Activated CD8-positive, alpha-beta T cell treated with anti-CD3 and anti-CD28 coated beads, Interleukin-2, amount 10 ng/mL, durations not matched to agents 7 days and 5 days (primary cell): Measurements from ENCODE around the gene AKAP11. TPM values are rescaled to one million over a fixed set of nuclear protein-coding genes. Genes with fewer than 3 reads are reported as not detected.

Experiments used
- ATAC-seq: fragments of 150-1000 bp; cut with Tn5 transposase; one replicate; pipeline ENCODE4 v1.10.0; 2021; ENCODE audit warnings: moderate library complexity
- CTCF ChIA-PET: fragments of 350-600 bp; sonication (Branson Sonifier 250); formaldehyde crosslinking; loops from one replicate; lab custom pipeline; 2021; ENCODE audit warnings: antibody characterized with exemption; lab: Charles Lee
- POLR2A ChIA-PET: fragments of 350-600 bp; sonication (Branson Sonifier 250); formaldehyde crosslinking; loops from one replicate; lab custom pipeline; 2021; ENCODE audit warnings: antibody characterized with exemption; lab: Charles Lee
- DNase-seq: peaks from one replicate; pipeline ENCODE4 v3.0.0-alpha.2; 2020
- H3K27ac Mint-ChIP-seq: one replicate; pipeline ENCODE4 v1.8.0; 2021; ENCODE audit warnings: mild to moderate bottlenecking, mixed read lengths
- H3K27me3 Mint-ChIP-seq: one replicate; pipeline ENCODE4 v1.8.0; 2021; ENCODE audit warnings: low read depth, mixed read lengths
- H3K36me3 Mint-ChIP-seq: one replicate; pipeline ENCODE4 v1.8.0; 2021; ENCODE audit warnings: low read depth, mixed read lengths
- H3K4me1 Mint-ChIP-seq: one replicate; pipeline ENCODE4 v1.8.0; 2021; ENCODE audit warnings: low read depth, mixed read lengths
- H3K4me3 Mint-ChIP-seq: one replicate; pipeline ENCODE4 v1.8.0; 2021; ENCODE audit warnings: mild to moderate bottlenecking, mixed read lengths
- H3K9me3 Mint-ChIP-seq: one replicate; pipeline ENCODE4 v1.8.0; 2022; ENCODE audit warnings: mixed read lengths; ENCODE audit not compliant: insufficient read depth
- total RNA-seq, 2 experiments: library from RNA; stranded (reverse); gene quantifications; one replicate each; pipeline ENCODE4 v1.2.3, GENCODE V29; 2021

Gene AKAP11
- total RNA-seq, 2 experiments from 2014 or later, result 25.8 to 27.1 TPM

DNA sequence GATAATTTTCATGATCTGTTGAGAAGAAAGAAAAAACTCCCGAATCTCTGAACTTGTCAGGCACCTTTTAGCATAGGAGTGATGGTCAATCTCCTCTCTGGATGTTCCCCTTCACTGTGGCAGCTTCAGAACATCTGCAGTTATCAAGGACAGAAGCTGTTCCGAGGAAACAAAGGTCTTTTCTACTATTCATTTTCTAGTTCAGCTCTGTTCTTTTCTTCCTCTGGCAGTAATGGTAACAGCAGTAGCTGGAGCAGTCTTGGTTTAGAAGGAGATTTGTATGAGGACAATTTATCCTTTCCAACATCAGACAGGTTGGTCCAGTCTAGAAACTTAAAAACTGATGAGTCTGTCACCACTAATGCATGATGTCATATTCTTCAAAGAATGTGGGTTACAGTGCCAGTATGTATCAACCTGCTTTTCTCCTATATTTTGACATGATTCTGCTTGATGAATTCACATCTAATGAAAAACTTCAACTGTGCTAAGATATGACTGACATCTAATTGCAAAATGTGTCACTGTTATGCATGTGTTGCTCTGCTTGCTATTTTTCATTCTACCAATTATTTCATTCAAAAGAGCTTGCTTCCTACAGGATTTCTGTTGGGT is 41.0 kb downstream of the AKAP11 start:
- Mint-ChIP-seq H3K27ac (no peak overlapping the region), H3K4me3 (no peak overlapping the region), H3K27me3 (no peaks in the 10 kb centered on the region), H3K4me1 (peaks cover 10% of the 10 kb centered on the region), H3K9me3 (no peaks in the 10 kb centered on the region), H3K36me3 (peaks cover 55% of the 10 kb centered on the region)
- DNase-seq, result no peak
- ATAC-seq, result peak; percentile 27
- CTCF ChIA-PET, result no interaction called here
- POLR2A ChIA-PET, result no interaction called here

DNA sequence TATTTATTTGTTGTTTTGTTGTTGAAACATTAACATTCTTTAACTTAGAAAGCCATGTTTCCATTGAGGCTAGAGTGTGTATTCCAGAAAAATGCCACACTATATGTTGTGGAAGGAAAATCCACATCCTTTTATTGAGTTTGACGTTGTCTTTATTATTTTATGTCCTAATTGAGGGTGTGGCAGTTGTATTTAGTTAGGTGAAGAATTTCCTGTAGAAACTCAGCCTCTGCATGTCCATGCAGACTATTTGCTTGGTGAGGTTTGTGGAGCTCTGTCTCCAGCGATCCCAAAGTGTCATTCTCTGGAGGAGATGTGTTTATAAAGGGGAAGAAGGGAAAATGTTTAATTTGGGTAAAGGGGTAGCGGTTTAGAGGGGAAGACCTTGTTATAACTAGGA is 46.6 kb downstream of the AKAP11 start:
- no peak for ATAC-seq
- no peaks in the 10 kb centered on the region for H3K9me3 Mint-ChIP-seq
- POLR2A ChIA-PET, result no interaction called here

DNA sequence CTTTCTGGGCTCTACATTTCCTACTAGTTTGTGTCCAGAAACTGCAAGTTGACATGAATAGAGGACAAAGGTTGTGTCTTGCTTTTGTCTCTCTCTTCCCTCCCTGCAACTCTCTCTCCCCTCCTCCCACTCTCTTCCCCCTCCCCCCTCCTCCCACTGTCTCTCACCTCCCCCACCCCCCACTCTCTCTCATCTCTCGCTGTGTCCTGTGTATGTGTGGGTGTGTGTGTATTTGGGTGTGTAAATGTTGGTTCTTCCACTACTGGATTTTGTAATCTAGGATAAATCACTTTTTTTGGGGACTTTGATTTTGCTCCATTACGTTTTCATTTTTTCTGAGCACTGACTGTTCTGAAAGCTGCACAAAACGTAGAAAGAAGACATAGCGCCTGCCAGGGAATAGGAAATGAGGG is 48.4 kb downstream of the AKAP11 start:
- no peak overlapping the region for H3K27ac Mint-ChIP-seq
- no peaks in the 10 kb centered on the region for H3K27me3 Mint-ChIP-seq
- ATAC-seq, result no peak
- peaks cover 16% of the 10 kb centered on the region for H3K4me1 Mint-ChIP-seq
- no peak overlapping the region for H3K4me3 Mint-ChIP-seq
- no peak for DNase-seq
- no peaks in the 10 kb centered on the region for H3K9me3 Mint-ChIP-seq
- ChIA-PET POLR2A (no interaction called here), CTCF (no interaction called here)
- H3K36me3 Mint-ChIP-seq, result peaks cover 44% of the 10 kb centered on the region

More for the DNA sequence above, 46.6 kb downstream of the AKAP11 start:
- Mint-ChIP-seq H3K36me3 (peaks cover 46% of the 10 kb centered on the region), H3K27ac (no peak overlapping the region), H3K27me3 (no peaks in the 10 kb centered on the region), H3K4me3 (no peak overlapping the region), H3K4me1 (peaks cover 16% of the 10 kb centered on the region)
- CTCF ChIA-PET, result interaction anchor here (0.9 to 2.0 kb wide), 5 partner anchors 16 to 658 kb away, joined by 3 to 7 read pairs (median 4); no protein-coding TSS in a partner anchor
- DNase-seq, result no peak

DNA sequence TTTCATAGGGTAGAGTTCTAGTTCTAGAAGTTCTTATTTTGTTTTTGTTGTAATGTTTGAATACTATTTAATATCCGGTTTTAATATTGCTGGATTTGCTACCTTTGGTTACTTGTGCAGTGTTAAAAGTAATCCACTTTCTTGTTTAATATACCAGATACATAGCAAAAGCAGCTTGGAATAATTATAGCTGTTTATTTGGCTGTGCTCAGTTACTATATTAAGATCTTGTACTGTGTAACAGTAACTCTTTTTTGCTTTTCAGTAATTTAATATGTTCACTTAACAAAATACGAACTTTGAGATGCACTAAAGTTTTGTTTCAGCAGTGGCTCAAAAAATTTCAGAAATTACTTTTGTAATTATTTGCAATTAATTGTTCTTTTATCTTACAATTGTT is 50.9 kb downstream of the AKAP11 start:
- DNase-seq (no peak), ATAC-seq (no peak)
- Mint-ChIP-seq H3K9me3 (no peaks in the 10 kb centered on the region), H3K4me3 (no peak overlapping the region), H3K4me1 (peaks cover 24% of the 10 kb centered on the region), H3K27ac (no peak overlapping the region), H3K27me3 (no peaks in the 10 kb centered on the region), H3K36me3 (peaks cover 39% of the 10 kb centered on the region)
- CTCF ChIA-PET, result no interaction called here
- POLR2A ChIA-PET, result interaction anchor here (0.6 to 1.5 kb wide), 2 partner anchors 21 to 423 kb away, joined by 3 read pairs; no protein-coding TSS in a partner anchor

DNA sequence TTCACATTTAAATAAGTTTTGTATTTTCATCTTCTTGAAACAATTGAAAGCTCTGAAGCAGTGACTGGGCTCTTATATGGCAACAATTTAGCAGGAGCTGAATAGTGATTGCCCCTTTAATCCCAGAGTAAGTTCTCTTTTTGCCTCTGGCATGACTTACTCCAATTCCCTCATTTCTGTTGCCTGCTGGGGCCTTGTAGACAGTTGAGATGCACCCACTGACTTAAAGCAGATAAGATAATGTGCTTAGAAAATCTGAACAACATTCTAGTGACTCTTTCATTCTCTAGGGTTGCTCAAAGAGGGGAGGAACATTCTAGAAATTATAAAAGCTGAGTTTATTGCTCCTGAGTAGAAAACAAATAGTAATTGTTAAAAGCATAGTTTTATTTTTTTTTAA is 52.8 kb downstream of the AKAP11 start:
- no peak overlapping the region for H3K27ac Mint-ChIP-seq
- peaks cover 31% of the 10 kb centered on the region for H3K36me3 Mint-ChIP-seq
- ATAC-seq (no peak), DNase-seq (no peak)
- ChIA-PET CTCF (no interaction called here), POLR2A (interaction anchor here (0.8 kb wide), 1 partner anchor 623 kb away, joined by 3 read pairs; no protein-coding TSS in a partner anchor)
- H3K27me3 Mint-ChIP-seq, result no peaks in the 10 kb centered on the region
- H3K4me1 Mint-ChIP-seq, result peaks cover 30% of the 10 kb centered on the region
- H3K4me3 Mint-ChIP-seq, result no peak overlapping the region
- H3K9me3 Mint-ChIP-seq, result no peaks in the 10 kb centered on the region

DNA sequence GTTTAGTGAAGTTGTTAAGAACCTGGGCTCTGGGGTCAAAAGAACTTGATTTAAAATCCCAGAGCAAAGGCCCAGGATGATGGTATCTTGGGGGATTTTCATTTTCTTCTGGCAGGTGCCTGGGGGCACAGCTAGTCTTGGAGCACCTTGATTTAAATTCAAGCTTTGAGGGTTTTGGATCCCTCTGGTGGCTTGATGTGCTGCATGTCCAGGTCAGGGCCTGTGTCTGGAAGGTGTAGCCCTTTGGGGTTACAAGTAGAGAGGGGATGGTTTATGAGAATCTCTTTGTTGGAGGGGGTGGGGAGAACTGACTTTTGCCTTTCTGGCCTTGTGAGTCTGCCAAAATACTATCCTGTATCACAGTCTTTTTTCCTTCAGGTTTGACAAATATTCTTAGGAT is 55.8 kb downstream of the AKAP11 start:
- Mint-ChIP-seq H3K4me1 (peaks cover 35% of the 10 kb centered on the region), H3K9me3 (no peaks in the 10 kb centered on the region), H3K4me3 (no peak overlapping the region), H3K36me3 (peaks cover 29% of the 10 kb centered on the region), H3K27ac (no peak overlapping the region), H3K27me3 (no peaks in the 10 kb centered on the region)
- POLR2A ChIA-PET, result interaction anchor here (1.7 to 2.4 kb wide), 3 partner anchors 50 to 65 kb away, joined by 5 to 9 read pairs (median 6); partner anchors contain the start of gene AKAP11
- ATAC-seq (no peak), DNase-seq (no peak)
- CTCF ChIA-PET, result interaction anchor here (0.5 to 2.6 kb wide), 4 partner anchors 10 to 55 kb away, joined by 3 to 9 read pairs (median 3); partner anchors contain the start of gene AKAP11

DNA sequence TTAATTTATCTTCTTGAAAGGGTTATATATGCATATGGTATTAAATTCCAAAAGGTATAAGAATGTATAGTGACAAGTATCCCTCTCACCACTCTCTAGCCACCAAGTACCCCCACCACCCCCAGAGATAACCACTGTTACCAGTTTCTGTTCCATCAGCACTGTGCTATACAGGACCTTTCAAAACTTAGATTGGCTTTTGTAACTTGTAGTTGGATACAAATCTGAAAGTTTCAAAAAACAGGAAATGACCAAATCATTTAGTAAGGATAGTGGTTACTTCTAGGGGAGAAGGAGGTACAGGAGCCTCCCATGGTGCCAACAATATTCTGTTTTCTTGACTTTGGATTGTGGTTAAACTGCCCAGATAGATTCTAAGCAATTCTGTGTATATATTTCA is 56.7 kb downstream of the AKAP11 start:
- no peaks in the 10 kb centered on the region for H3K9me3 Mint-ChIP-seq
- DNase-seq (peak; percentile 55), ATAC-seq (peak; percentile 88)
- H3K27me3 Mint-ChIP-seq, result no peaks in the 10 kb centered on the region
- peak overlapping the region; percentile 52 for H3K4me3 Mint-ChIP-seq
- peaks cover 37% of the 10 kb centered on the region for H3K4me1 Mint-ChIP-seq
- peak overlapping the region; percentile 88 for H3K27ac Mint-ChIP-seq
- ChIA-PET POLR2A (no interaction called here), CTCF (interaction anchor here (1.1 kb wide), 1 partner anchor 56 kb away, joined by 4 read pairs; the partner anchor contains the start of gene AKAP11)
- H3K36me3 Mint-ChIP-seq, result peaks cover 23% of the 10 kb centered on the region

DNA sequence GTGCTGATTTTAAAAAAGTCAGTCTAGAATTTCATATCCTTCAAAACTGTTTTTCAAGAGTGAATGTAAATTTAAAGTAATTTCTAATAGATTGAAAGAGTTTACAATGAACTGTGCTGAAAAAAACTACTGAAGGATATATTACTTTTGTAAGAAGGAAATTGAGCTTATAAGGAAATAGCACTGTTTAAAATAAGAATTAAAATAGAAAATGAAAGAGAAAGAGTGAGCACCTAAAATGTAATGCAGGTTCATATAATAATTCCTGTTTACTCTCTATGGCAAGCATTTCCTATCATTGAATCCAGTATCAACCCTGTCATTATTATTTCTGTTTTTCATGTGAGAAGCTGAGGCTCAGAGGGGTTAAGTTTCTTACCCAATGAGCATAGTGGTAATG is 57.3 kb downstream of the AKAP11 start:
- Mint-ChIP-seq H3K4me3 (peak overlapping the region; percentile 35), H3K27ac (peak overlapping the region; percentile 88), H3K27me3 (no peaks in the 10 kb centered on the region), H3K9me3 (no peaks in the 10 kb centered on the region), H3K4me1 (peaks cover 42% of the 10 kb centered on the region), H3K36me3 (peaks cover 19% of the 10 kb centered on the region)
- DNase-seq, result no peak
- CTCF ChIA-PET, result interaction anchor here (1.1 kb wide), 1 partner anchor 57 kb away, joined by 4 read pairs; the partner anchor contains the start of gene AKAP11
- peak; percentile 21 for ATAC-seq
- POLR2A ChIA-PET, result no interaction called here

DNA sequence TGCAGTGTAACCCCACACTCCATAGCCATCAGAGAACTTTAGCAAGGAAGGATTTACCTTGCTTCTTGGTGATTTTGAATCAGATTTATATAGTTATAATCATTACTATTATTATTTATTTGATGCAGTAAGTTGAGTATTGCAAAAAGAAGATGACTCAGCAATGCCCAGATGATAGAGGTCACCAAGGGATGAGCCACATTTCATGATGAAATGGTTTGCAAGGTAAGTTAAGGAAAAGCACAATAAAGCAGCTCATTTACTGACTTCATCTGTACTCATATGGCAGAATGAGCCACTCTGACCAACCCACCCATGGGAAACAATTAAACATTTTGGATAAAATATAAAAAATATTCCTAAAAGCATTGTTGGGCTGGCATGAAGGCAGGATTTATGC is 59.1 kb downstream of the AKAP11 start:
- no peaks in the 10 kb centered on the region for H3K27me3 Mint-ChIP-seq
- ATAC-seq, result no peak
- ChIA-PET POLR2A (no interaction called here), CTCF (interaction anchor here (1.1 to 2.6 kb wide), 5 partner anchors 12 to 264 kb away, joined by 4 to 15 read pairs (median 4); partner anchors contain the start of gene AKAP11)
- peaks cover 51% of the 10 kb centered on the region for H3K4me1 Mint-ChIP-seq
- no peaks in the 10 kb centered on the region for H3K9me3 Mint-ChIP-seq
- H3K4me3 Mint-ChIP-seq, result no peak overlapping the region
- DNase-seq, result no peak
- H3K36me3 Mint-ChIP-seq, result peaks cover 17% of the 10 kb centered on the region
- H3K27ac Mint-ChIP-seq, result no peak overlapping the region

DNA sequence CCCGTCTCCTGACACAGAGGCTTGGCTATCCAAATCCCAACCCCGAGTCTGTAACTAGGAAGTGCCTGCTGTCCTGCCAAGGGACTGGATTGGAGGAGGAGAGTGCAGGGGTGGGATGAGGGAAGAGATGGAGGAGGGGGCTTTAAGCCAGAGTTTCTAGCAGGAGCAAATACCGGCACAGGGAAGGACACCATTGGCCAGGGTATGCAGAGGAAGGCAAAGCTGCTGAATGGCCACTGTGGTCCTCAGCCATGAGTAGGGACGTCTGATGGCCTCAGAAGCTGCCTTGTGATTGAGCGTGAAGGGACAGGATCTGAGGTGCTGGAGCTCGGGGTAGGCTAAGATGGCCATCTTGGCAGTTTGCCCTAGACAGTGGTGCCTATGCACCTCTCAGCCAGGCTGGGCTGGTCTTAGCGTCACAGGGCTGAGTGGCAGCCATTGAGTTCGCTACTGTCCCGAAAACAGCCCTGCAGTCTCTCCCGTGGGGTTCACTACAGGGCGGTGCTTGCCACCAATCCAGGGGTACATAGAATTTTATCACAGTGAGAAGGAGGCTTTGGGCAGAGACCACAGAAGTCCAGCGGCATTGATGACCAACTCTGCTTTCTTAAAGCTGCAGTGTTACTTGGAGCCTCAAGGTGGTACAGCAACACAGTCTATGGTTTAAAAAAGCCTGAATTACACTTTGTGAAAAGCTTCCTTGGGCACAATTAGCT is 61.8 kb downstream of the AKAP11 start:
- Mint-ChIP-seq H3K27ac (peak overlapping the region; percentile 48), H3K36me3 (peaks cover 11% of the 10 kb centered on the region), H3K4me1 (peaks cover 59% of the 10 kb centered on the region), H3K4me3 (no peak overlapping the region), H3K27me3 (no peaks in the 10 kb centered on the region), H3K9me3 (no peaks in the 10 kb centered on the region)
- DNase-seq (no peak), ATAC-seq (peak; percentile 65)
- POLR2A ChIA-PET, result interaction anchor here (1.0 to 1.1 kb wide), 2 partner anchors 59 to 145 kb away, joined by 4 to 5 read pairs; no protein-coding TSS in a partner anchor
- CTCF ChIA-PET, result interaction anchor here (0.6 to 2.8 kb wide), 31 partner anchors 11 to 264 kb away, joined by 3 to 42 read pairs (median 4); partner anchors contain the start of gene AKAP11

DNA sequence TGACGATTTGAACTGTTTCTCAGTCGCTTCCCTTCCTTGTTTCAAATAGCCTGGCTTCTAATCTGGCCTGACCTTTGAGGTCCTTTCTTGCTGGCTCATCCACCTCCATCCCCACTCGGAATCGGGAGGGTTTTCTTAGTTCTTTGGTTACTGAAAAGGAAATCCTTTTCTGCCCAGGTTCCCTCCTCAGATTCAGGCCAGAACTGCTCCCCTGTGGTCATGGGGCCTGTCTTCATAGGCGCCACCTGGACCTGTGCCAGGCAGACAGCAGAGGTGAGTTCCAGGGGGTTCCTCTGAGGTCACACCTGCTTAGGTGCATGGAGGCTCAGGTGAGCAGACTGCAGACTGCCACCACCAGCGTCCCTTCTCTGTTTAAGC is 62.4 kb downstream of the AKAP11 start:
- peak overlapping the region; percentile 48 for H3K27ac Mint-ChIP-seq
- ChIA-PET POLR2A (interaction anchor here (1.0 to 1.1 kb wide), 2 partner anchors 59 to 144 kb away, joined by 4 to 5 read pairs; no protein-coding TSS in a partner anchor), CTCF (interaction anchor here (0.6 to 2.8 kb wide), 31 partner anchors 11 to 263 kb away, joined by 3 to 42 read pairs (median 4); partner anchors contain the start of gene AKAP11)
- no peaks in the 10 kb centered on the region for H3K27me3 Mint-ChIP-seq
- peaks cover 11% of the 10 kb centered on the region for H3K36me3 Mint-ChIP-seq
- peak; percentile 46 for ATAC-seq
- H3K4me3 Mint-ChIP-seq, result no peak overlapping the region
- peaks cover 54% of the 10 kb centered on the region for H3K4me1 Mint-ChIP-seq
- no peaks in the 10 kb centered on the region for H3K9me3 Mint-ChIP-seq
- no peak for DNase-seq
